ENCODE measurements around the gene GTF2I. TPM values are rescaled to one million over a fixed set of nuclear protein-coding genes. Genes with fewer than 3 reads are reported as not detected.
"Not testable (repeated sequence)": the region's sequence is repeated elsewhere in the genome, so short reads cannot be mapped to it uniquely, and the experiment has no call there.

Gene GTF2I
- total RNA-seq, 1 experiment from 2014 or later, result 58.4 TPM

GRCh38 chr7:74655768-74656440 lies 1.6 kb upstream of the GTF2I start:
- DNase-seq (ENCODE audit: extremely low read depth, low read depth), result no peak

DNA sequence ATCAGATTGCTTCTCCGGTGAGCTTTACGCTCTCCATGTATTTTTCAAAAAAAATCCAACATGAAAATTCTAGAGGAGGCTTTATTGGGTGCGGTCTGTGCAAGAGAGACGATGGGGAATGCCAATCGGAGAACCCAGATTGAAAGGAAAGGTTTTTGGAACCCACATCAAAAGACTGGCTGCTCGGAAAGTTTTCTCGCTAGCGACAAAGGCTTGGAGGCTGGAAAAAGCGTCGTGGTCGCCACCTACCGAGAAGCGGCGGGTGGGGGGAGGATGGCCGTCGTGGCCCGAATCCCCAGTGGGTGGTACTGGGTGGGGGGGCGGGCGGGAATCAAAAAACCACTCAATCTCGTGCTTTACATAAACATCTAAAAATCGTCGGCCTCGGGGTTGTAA lies 1.1 kb upstream of the GTF2I start:
- no peak for DNase-seq (ENCODE audit: extremely low read depth, low read depth)

DNA sequence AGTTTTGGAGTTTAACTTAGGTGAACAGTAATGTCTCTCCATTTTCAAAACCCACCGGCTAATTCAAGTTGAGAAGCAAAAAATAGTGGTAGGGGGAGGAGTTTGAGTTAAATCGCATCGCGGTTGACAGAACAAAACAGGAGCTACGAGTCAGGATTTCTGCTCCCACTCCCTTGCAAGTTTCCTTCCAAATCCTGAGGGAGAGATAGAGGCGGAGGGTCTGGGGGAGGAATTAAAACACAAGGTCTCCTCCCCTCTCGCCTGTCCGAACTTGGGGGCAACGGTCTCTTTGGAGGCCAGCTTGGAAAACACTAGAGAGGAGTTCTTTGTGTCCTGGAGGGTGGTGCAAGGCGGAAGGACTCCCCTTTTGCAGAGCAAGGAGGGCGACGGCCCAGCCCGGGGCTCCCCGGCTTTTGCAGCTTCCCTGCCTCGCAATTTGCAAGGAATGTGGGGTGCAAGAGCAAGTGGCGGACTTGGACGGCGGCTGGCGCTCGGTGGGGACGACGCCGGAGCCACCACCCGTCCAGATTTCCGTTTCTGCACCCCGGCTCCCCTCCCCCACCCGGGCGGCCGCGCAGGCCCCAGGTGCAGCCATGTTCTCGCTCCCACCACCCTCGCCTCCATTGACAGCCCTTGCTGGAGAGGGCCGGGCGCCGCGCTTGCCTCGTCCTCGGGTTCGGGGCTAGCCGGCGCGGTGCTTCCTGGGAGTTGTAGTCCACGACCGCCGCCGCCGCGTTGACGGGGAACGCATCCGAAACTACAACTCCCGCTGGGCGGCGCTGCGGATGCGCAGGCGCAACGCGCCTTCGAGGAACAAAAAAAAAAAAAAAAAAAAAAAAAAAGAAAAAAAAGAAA lies 454 bp upstream of the GTF2I start:
- peak; percentile 97 for DNase-seq (ENCODE audit: extremely low read depth, low read depth)

- peak; percentile 91 for DNase-seq (ENCODE audit: extremely low read depth, low read depth)
These were observed 873 bp downstream of the GTF2I start for GRCh38 chr7:74658178-74659004.

- DNase-seq (ENCODE audit: extremely low read depth, low read depth), result not testable (repeated sequence)
These were observed 2.7 kb downstream of the GTF2I start for GRCh38 chr7:74660202-74660601.

DNA sequence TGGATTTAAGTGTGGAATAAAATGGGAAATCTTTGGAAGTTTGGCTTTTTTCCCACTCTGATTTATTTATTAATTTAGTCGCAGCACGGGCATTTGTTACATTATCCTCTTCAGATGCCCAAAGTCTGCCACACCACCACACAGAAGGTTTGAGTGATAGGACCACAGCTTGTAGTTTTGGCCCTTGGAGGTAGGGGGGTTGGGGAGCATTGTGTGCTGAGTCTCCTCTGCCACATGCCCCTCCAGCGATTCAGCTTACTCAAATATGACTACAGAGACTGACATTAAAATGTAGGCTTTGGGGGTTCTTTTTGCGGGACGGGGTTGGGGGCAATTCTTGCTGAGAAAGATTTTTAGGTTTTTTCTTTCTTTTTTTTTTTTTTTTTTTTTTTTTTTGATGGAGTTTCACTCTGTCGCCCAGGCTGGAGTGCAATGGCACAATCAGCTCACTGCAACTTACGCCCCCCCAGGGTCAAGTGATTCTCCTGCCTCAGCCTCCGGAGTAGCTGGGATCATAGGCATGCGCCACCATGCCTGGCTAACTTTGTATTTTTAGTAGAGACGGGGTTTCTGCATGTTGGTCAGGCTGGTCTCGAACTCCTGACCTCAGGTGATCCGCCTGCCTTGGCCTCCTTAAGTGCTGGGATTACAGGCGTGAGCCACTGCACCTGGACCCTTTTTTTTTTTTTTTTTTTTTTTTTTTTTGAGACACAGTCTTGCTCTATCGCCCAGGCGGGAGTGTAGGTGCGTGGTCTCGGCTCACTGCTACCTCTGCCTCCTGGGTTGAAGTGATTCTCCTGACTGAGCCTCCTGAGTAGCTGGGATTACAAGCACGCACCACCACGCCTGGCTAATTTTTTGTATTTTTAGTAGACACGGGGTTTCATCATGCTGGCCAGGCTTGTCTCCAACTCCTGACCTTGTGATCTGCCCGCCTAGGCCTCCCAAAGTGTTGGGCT lies 4.6 kb downstream of the GTF2I start:
- not testable (repeated sequence) for DNase-seq (ENCODE audit: extremely low read depth, low read depth)

DNA sequence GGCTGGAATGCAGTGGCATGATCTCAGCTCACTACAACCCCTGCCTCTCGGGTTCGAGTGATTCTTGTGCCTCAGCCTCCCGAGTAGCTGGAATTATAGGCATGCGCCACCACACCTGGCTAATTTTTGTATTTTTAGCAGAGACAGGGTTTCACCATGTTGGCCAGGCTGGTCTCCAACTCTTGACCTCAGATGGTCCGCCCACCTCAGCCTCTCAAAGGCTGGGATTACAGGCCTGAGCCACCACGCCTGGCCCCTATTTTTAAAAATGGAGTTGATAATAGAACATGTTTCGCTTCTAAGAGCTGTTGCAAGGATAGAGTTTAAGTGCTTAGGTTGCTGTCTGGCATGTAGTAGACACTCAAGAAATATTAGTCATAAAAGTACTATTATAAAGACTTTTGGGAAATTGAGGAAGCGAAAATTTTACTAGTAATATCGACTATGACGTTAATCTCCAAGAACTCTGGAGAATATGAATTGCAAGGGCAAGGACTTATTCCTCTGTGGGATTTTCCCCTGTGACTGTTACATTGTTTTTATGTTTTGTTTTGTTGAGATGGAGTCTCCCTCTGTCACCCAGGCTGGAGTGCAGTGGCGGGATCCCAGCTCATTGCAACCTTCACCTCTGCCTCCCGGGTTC lies 7.9 kb downstream of the GTF2I start:
- no peak for DNase-seq (ENCODE audit: extremely low read depth, low read depth)

GRCh38 chr7:74667013-74667412 lies 9.5 kb downstream of the GTF2I start:
- DNase-seq (ENCODE audit: extremely low read depth, low read depth), result not testable (repeated sequence)

DNA sequence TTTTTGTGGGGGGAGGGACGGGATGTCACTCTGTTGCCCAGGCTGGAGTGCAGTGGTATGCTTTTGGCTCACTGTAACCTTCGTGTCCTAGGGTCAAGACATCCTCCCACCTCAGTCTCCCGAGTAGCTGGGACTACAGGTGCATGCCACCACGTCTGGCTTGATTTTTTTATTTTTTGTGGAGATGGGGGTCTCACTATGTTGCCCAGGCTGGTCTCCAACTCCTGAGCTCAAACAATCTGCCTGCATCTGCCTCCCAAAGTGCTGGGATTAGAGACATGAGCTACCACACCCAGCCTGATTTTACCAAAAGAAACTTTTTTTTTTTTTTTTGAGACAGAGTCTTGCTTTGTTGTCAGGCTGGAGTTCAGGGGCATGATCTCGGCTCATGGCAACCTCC lies 10.0 kb downstream of the GTF2I start:
- not testable (repeated sequence) for DNase-seq (ENCODE audit: extremely low read depth, low read depth)

DNA sequence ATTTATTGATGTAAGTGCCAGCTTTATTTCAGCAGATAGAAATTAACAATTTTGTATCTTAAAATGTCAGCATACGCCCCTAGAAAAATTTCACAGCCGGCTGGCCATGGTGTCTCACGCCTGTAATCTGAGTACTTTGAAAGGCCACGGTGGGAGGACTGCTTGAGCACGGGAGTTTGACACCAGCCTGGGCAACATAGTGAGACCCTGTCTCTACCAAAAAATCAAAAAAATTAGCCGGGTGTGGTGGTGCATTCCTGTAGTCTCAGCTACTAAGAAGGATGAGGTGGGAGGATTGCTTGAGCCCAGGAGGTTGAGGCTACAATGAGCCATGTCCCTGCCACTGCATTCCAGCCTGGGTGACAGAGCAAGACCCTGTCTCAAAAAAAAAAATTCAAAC lies 14.1 kb downstream of the GTF2I start:
- DNase-seq (ENCODE audit: extremely low read depth, low read depth), result no peak

GRCh38 chr7:74672343-74672915 lies 14.9 kb downstream of the GTF2I start:
- no peak for DNase-seq (ENCODE audit: extremely low read depth, low read depth)

DNA sequence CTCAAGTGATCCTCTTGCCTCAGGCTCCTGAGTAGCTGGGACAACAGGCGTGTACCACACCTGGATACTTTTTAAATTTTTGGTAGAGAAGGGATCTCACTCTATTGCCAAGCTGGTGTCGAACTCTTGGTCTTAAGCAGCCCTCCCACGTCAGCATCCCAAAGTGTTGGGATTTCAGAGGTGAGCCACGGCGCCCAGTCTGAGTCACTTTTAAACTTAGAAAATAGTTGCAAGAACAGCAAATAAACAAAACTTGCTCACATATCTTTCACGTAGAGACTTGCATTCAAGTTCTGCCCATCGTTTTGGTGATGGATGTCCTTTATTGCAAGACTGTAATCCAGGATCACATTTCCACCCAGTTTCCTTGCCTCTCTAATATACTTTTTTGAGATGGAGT lies 16.6 kb downstream of the GTF2I start:
- DNase-seq (ENCODE audit: extremely low read depth, low read depth), result no peak

DNA sequence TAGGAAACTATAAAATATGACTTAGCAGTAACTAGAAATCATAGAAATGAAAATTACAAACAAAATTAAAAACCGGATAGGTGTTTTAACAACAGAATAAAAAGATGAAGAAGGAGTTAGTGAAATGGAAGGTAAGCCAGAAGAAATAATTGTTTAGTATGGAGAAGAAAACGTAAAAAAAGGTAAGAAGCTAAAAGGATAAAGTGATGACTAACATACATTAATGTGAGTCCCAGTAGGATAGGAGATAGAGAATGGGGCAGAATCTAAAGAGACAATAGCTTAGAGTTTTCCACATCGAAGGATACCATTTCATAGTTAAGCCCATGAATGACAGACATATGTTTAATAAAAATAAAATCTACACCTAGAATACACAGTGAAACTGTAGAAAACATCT lies 25.3 kb downstream of the GTF2I start:
- no peak for DNase-seq (ENCODE audit: extremely low read depth, low read depth)

DNA sequence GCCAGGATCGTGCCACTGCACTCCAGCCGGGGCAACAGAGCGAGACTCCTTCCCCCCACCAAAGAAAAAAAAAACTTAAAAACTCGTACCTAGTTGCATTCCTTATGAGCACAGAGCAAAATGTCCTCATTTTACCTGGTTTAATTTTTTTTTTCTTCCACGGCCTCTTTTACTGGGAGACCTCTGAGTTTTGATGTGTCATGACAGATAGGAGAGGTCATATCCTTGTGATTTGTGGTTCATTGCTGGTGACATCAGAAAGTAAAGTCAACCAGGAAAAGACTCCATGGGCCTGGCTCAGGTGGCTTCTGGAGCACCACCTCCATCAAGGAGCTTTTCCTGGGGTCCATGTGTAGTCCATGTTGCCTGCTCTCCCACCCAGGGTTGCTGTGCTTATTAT lies 26.3 kb downstream of the GTF2I start:
- no peak for DNase-seq (ENCODE audit: extremely low read depth, low read depth)

- no peak for DNase-seq (ENCODE audit: extremely low read depth, low read depth)
These were observed 27.0 kb downstream of the GTF2I start for GRCh38 chr7:74684473-74684872.

DNA sequence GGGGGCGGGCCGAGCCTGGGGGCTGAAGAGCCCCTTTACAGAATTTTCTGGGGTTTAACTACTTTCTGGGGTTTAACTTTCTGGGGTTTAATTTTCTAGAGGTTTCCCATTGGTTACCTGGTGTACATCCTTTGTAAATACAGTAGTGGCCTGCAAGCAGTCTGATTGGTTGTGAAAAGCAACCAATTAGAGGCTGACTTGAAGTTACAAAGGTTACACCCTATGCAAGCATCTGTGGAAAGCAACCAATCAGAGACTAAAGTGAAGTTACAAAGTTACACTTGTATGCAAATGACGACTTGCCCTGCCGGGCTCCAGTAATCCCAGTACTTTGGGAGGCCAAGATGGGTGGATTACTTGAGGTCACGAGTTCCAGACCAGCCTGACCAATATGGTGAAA lies 27.4 kb downstream of the GTF2I start:
- no peak for DNase-seq (ENCODE audit: extremely low read depth, low read depth)

- DNase-seq (ENCODE audit: extremely low read depth, low read depth), result no peak
These were observed 33.0 kb downstream of the GTF2I start for GRCh38 chr7:74690474-74690873.

GRCh38 chr7:74704419-74704818 lies 46.9 kb downstream of the GTF2I start:
- not testable (repeated sequence) for DNase-seq (ENCODE audit: extremely low read depth, low read depth)

- DNase-seq (ENCODE audit: extremely low read depth, low read depth), result no peak
These were observed 49.7 kb downstream of the GTF2I start for GRCh38 chr7:74707238-74707637.
